ENCODE data around the gene CBX4.
A peak's percentile ranks its signal among the peaks of the same experiment; 100 is the strongest.

CBX4 gene

DNA sequence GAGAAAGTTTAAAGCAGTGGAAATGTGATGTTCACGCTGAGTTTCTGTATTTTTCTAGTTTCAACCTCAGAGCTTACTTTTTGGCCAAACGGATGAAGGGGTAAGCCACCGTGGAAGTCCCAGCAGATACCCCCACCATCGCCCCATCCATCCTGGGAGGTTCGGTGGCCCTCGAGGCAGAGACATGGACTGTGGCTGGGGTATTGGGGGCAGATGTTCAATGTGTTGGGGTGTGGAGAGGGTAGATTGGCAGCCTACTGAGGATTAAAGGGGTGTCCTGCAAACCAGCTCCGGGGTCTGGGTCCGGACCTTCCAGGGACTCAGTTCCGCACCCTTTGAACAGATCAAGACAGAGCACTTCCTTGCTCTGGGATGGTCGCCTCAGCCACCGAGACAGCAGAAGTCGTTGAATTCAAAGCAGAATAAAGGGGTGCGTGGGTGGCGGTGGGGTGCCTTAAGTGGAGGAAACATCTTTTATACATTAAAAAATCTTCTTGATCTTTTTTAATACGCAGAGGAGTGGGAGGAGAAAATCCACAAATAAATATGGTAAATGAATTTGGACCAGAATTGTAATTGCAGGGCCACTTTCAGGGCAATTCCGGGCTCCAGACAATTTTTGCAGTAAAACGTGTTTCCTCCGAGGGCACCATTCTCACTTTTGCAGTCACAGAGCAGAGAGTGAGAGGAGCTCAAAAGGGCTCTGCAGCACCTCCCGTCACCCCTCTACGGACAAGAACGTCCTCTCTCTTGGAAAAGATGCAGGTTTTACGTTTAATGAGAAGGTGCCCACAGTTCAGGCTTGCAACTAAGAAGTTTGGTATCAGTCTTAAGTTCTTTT, 34.2 kb downstream of the CBX4 start:
- no peak for TF ChIP-seq FOXP2 (optimal IDR thresholded peaks at IDR 0.05; ENCODE audit: borderline replicate concordance, extremely low read depth, extremely low read length, insufficient read depth)
- TF ChIP-seq POLR2AphosphoS5 (IDR thresholded peaks at IDR 0.05; ENCODE audit: low read depth, low read length): no peak
- TF ChIP-seq, protein P1, sequence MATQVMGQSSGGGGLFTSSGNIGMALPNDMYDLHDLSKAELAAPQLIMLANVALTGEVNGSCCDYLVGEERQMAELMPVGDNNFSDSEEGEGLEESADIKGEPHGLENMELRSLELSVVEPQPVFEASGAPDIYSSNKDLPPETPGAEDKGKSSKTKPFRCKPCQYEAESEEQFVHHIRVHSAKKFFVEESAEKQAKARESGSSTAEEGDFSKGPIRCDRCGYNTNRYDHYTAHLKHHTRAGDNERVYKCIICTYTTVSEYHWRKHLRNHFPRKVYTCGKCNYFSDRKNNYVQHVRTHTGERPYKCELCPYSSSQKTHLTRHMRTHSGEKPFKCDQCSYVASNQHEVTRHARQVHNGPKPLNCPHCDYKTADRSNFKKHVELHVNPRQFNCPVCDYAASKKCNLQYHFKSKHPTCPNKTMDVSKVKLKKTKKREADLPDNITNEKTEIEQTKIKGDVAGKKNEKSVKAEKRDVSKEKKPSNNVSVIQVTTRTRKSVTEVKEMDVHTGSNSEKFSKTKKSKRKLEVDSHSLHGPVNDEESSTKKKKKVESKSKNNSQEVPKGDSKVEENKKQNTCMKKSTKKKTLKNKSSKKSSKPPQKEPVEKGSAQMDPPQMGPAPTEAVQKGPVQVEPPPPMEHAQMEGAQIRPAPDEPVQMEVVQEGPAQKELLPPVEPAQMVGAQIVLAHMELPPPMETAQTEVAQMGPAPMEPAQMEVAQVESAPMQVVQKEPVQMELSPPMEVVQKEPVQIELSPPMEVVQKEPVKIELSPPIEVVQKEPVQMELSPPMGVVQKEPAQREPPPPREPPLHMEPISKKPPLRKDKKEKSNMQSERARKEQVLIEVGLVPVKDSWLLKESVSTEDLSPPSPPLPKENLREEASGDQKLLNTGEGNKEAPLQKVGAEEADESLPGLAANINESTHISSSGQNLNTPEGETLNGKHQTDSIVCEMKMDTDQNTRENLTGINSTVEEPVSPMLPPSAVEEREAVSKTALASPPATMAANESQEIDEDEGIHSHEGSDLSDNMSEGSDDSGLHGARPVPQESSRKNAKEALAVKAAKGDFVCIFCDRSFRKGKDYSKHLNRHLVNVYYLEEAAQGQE (IDR thresholded peaks at IDR 0.05; ENCODE audit: insufficient read depth in 1 of 2, low read depth in 2 of 2, low read length in 2 of 2): 0 out of 4 replicates have a peak, but pooled peaks of 1 of the 2 experiments have one; percentile 31

DNA sequence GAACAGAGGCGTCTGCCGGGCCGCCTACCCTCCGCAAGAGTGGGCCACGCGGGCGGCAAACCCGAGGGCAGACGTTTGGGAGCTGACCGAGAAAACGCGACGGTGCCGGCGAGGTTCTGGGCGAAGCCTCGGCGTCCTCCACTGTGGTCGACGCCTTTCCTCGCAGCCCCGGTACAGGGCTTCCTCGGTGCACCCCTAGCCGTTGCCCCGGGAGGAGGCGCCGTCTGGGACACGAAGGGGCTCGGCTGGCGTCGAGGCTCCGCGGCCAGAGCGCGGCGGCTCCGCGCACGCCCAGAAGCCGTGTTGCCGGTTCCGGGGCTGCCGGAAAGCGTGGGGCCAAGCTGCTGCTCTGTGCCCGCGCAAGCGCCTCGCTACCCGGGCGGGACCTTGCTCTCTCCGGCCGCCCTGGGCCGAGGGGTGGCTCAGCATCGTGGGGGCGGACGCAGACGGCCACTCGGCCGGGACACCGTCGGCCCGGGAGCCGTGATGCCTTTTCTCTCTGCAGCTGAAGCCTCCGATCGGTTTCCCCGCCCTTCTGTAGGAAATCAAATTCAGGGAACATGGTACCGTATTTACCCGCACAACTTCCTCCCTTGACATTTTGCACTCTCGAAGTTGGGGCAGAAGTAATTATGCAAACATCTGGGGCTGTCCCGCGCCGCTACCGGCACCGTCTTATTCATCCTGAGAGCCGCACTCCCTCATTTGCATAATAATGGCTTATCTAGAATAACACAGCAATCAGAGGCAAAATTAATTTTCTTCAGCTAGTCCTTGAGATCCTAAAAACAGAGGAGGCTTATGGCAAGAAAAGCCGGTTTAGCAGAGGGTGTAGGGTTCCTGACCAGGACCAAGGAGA, 35.0 kb downstream of the CBX4 start:
- TF ChIP-seq FOXP2 (optimal IDR thresholded peaks at IDR 0.05; ENCODE audit: borderline replicate concordance, extremely low read depth, extremely low read length, insufficient read depth) (no peak), SIN3A (IDR thresholded peaks at IDR 0.05; ENCODE audit: borderline replicate concordance, insufficient read depth, low read length) (no peak), POLR2AphosphoS5 (IDR thresholded peaks at IDR 0.05; ENCODE audit: low read depth, low read length) (no peak), TAF1 (IDR thresholded peaks at IDR 0.05; ENCODE audit: borderline replicate concordance, insufficient read depth, low read length) (no peak)
- TF ChIP-seq, protein P1 (IDR thresholded peaks at IDR 0.05; ENCODE audit: insufficient read depth in 1 of 2, low read depth in 2 of 2, low read length in 2 of 2): no peak

DNA sequence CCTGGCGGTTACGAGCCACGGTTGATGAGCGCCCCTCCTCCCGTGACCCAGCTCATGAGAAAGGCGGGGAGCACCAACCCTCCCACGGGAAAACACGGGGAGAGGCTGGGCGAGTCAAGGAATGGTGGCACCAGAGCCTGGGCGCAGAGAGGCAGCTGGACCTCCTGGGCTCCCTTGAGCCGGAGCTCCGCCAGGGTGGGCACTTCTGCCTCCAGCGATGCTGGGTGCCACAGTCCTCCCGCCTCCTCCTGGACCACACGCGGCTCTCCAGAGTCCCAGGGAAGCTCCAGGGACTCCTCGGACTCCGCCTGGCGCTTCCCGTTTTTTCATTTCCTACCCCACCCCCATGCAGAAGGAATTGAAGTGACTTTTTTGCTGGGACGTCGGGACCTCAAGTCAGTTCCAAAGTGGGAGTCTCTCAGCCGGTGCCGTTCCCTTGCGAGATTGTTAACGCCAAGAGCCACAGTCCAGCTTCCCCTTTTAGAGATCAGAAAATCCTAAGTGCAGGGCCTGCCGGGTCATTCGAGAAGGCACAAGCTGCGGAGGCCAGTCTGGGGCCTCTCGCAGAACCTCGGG, 35.7 kb downstream of the CBX4 start:
- TF ChIP-seq SIN3A (IDR thresholded peaks at IDR 0.05; ENCODE audit: borderline replicate concordance, insufficient read depth, low read length): no peak
- no peak for TF ChIP-seq POLR2AphosphoS5 (IDR thresholded peaks at IDR 0.05; ENCODE audit: low read depth, low read length)
- TF ChIP-seq, protein P1 (IDR thresholded peaks at IDR 0.05; ENCODE audit: insufficient read depth in 1 of 2, low read depth in 2 of 2, low read length in 2 of 2): no peak
- no peak for TF ChIP-seq FOXP2 (optimal IDR thresholded peaks at IDR 0.05; ENCODE audit: borderline replicate concordance, extremely low read depth, extremely low read length, insufficient read depth)
- no peak for TF ChIP-seq TAF1 (IDR thresholded peaks at IDR 0.05; ENCODE audit: borderline replicate concordance, insufficient read depth, low read length)

DNA sequence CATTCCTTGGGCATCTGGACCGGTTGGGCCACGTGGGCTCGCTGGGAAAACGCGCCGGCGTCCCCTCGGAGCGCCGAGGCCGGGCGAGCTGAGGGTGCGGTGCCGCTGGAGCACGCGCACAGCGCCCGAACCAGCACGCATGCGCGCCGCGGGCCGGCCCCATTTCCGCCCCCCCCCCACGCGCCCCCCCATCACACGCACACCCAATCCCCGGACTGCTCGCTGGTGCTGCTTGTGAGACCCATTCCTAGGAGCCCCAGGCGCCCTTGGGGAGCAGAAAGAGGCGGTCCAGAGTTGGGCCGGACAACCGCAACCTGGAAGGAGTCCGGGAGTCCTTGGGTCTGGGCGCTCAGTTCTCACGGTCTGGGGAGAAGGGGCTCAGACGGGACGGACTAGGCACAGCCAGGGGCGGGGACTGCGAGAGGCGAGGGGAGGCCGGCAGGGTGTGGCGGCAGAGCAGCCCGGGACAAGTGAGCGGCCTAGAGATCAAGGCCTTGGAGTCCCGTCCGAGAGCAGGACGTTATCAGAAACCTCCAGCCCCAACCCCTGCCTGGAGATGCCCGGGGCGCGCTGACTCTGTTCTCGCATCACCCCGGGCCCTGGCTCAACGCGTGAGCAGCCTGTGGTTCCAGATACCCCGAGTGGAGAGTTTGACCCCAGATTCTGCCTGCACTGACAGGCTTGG, 36.4 kb downstream of the CBX4 start:
- TF ChIP-seq TAF1 (IDR thresholded peaks at IDR 0.05; ENCODE audit: borderline replicate concordance, insufficient read depth, low read length) (no peak), POLR2AphosphoS5 (IDR thresholded peaks at IDR 0.05; ENCODE audit: low read depth, low read length) (no peak), SIN3A (IDR thresholded peaks at IDR 0.05; ENCODE audit: borderline replicate concordance, insufficient read depth, low read length) (no peak), FOXP2 (optimal IDR thresholded peaks at IDR 0.05; ENCODE audit: borderline replicate concordance, extremely low read depth, extremely low read length, insufficient read depth) (no peak)
- TF ChIP-seq, protein P1 (IDR thresholded peaks at IDR 0.05; ENCODE audit: insufficient read depth in 1 of 2, low read depth in 2 of 2, low read length in 2 of 2): no peak
